Measurements from ENCODE around the gene CDK5RAP2.

DNA sequence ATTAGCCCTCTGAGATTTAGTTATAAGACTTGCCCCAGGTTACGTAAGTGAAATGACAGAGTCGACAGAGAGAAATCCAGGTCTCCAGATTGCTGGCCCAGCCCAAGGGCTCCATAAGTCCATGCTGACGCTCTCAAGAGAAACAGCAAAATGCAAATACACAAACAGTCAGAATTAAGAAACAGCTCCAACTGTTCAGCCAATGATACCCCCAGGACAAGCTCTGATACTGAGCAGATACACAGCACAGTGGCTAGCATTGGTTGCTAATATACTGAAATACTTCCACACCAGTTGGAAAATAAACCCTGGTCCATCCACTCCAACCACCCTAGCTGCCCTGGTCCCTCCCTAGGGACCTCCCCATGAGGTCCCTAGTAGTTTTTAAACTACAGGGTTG lies 94.2 kb downstream of the CDK5RAP2 start:
- TF ChIP-seq POLR2A (IDR thresholded peaks at IDR 0.05) = no peak
- no peak for TF ChIP-seq POLR2AphosphoS5 (IDR thresholded peaks at IDR 0.05)
- TF ChIP-seq CTCF (IDR thresholded peaks at IDR 0.05) = no peak
- no peak for TF ChIP-seq EP300 (IDR thresholded peaks at IDR 0.05)
